AG04449 (cell line): ENCODE results near the gene EXOSC2.

Experiments
- CTCF ChIA-PET: fragments of 350-600 bp; formaldehyde crosslinking; extraction: SDS; loops from one replicate; lab custom pipeline; 2021; ENCODE audit warnings: antibody characterized with exemption; lab: Yijun Ruan, JAX
- POLR2A ChIA-PET: fragments of 400-600, 350-600 bp; formaldehyde crosslinking; extraction: SDS; loops from one replicate; lab custom pipeline; 2020; ENCODE audit warnings: antibody characterized with exemption, inconsistent platforms; lab: Yijun Ruan, JAX
- DNase-seq: peaks from one replicate; pipeline ENCODE4 v3.0.0-alpha.2; 2010; ENCODE audit warnings: low read depth, low spot score
- H3K4me3 ChIP-seq: 2 replicates; pipeline ENCODE4 v1.5.1; 2011; ENCODE audit warnings: low read depth, mild to moderate bottlenecking, control low read depth, low read length
- TF ChIP-seq, protein P1 (sequence below): IDR thresholded peaks from one replicate; pipeline ENCODE4 v1.5.1; 2011; ENCODE audit warnings: mild to moderate bottlenecking, moderate library complexity, low read length, control low read depth, inconsistent platforms; ENCODE audit not compliant: insufficient read depth; ENCODE audit errors: missing control alignments

EXOSC2 gene

DNA sequence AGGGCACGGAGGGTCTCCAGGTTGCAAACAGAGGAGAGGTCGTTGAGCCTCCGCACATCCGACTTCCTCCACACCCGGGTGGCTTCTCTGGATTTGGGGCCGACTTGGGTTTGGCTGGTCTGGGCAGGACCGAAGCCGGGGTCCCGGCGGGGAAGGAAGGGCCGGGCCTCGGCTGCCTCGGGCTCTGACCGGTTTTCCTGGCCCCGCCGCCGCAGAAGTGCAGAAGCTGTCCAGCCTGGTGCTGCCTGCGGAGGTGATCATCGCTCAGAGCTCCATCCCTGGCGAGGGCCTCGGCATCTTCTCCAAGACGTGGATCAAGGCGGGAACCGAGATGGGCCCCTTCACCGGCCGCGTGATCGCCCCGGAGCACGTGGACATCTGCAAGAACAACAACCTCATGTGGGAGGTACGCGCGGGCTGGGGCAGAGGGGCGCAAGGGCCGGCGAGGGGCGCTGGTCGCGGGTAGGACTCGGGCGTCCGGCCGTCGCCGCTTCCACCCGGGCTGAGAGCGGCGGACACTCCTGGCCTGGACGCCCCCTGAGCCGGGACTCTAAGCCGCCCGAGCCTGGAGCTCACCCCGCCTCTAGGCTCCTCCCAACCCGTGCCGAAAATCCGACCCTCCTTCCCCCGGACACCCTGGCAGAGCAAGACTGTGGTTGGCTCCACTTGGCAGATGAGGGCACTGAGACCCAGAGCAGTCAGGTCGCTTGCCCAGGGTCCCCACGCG, 27.0 kb upstream of the EXOSC2 start:
- H3K4me3 ChIP-seq, result no peak overlapping the region
- DNase-seq, result no peak
- CTCF ChIA-PET, result interaction anchor here (1.2 to 1.6 kb wide), 2 partner anchors 16 to 18 kb away, joined by 4 to 8 read pairs; no protein-coding TSS in a partner anchor
- POLR2A ChIA-PET, result no interaction called here
- TF ChIP-seq, protein P1, sequence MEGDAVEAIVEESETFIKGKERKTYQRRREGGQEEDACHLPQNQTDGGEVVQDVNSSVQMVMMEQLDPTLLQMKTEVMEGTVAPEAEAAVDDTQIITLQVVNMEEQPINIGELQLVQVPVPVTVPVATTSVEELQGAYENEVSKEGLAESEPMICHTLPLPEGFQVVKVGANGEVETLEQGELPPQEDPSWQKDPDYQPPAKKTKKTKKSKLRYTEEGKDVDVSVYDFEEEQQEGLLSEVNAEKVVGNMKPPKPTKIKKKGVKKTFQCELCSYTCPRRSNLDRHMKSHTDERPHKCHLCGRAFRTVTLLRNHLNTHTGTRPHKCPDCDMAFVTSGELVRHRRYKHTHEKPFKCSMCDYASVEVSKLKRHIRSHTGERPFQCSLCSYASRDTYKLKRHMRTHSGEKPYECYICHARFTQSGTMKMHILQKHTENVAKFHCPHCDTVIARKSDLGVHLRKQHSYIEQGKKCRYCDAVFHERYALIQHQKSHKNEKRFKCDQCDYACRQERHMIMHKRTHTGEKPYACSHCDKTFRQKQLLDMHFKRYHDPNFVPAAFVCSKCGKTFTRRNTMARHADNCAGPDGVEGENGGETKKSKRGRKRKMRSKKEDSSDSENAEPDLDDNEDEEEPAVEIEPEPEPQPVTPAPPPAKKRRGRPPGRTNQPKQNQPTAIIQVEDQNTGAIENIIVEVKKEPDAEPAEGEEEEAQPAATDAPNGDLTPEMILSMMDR, result no peak

DNA sequence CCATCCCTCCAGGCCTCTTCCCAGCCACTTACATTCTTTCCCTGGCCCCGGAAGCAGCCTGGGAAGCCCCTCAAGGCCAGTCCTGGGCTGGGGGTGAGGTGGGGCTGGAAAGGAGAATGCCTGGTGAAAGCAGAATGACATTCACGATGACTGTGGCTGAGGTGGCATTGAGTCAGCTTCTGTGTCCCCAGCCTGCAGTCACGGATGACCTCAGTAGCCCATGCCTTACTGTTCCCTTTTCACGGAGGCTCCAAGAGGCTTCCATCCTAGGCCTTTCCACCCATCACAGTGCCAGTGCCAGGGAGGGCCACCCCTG, 26.5 kb upstream of the EXOSC2 start:
- no peak overlapping the region for H3K4me3 ChIP-seq
- ChIA-PET CTCF (interaction anchor here (1.6 kb wide), 1 partner anchor 15 kb away, joined by 8 read pairs; no protein-coding TSS in a partner anchor), POLR2A (no interaction called here)
- TF ChIP-seq, protein P1, result no peak
- no peak for DNase-seq

DNA sequence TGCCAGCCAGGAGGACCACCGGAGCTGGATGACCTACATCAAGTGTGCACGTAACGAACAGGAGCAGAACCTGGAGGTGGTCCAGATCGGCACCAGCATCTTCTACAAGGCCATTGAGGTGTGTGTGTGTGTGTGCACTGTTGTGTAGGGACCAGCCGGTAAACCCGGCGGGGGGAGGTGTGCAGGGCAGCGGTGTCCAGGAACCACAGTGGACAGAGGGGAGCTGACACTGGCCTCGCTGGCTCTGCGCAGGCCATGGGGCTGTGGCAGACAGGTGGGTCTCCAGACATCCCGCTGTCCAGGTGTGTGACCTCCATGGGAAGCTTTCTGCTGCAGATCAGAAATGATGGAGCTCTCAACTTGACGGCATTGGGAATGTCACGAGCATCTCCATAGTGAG, 25.4 kb upstream of the EXOSC2 start:
- CTCF ChIA-PET, result interaction anchor here (0.5 to 2.6 kb wide), 4 partner anchors 14 to 208 kb away, joined by 3 to 10 read pairs (median 6); no protein-coding TSS in a partner anchor
- DNase-seq, result no peak
- TF ChIP-seq, protein P1, result no peak
- POLR2A ChIA-PET, result no interaction called here
- no peak overlapping the region for H3K4me3 ChIP-seq

DNA sequence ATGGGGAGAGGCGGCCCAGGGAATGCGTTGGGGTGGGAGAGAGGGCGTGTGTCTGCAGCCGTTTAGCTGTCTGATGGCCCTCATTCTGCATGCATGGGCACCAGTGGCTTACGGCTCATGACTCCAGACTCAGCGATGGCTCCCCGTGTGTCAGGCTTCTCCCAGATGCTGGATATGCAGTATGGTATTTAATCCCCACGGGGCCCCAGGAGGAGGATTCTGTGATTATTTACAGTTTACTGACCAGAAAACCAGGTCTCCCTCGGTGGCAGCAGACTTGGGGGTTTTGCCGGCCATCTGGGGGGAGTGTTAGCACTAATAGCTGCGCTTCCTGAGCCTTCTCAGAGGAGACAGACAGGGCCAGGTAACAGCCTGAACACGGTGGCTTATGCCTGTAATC, 24.9 kb upstream of the EXOSC2 start:
- no peak overlapping the region for H3K4me3 ChIP-seq
- CTCF ChIA-PET, result interaction anchor here (1.0 to 2.6 kb wide), 2 partner anchors 16 to 208 kb away, joined by 4 to 10 read pairs; no protein-coding TSS in a partner anchor
- TF ChIP-seq, protein P1, result no peak
- POLR2A ChIA-PET, result no interaction called here
- DNase-seq, result no peak

DNA sequence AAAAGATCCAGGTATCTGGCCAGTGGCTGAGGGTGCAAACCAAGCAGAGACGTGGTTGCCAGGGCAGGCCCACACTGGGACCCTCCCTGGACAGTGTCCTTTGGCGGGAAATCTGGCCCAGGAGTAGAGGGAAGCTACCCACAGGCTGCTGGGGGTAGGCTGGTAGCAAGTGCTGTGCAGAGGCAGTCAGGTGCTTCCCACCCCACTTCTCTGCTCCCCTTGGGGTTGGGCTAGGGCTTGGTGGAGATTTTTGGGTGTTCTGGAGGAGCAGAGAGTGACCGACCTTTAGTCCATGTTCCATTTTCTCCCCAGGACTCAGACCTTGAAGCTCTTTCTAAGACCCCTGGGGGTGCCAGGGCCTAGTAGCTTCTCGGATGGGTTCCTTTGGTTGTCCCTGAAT, 23.6 kb upstream of the EXOSC2 start:
- POLR2A ChIA-PET, result no interaction called here
- TF ChIP-seq, protein P1, result no peak
- DNase-seq, result no peak
- CTCF ChIA-PET, result interaction anchor here (0.8 to 2.6 kb wide), 2 partner anchors 9 to 210 kb away, joined by 4 to 10 read pairs; no protein-coding TSS in a partner anchor
- no peak overlapping the region for H3K4me3 ChIP-seq

DNA sequence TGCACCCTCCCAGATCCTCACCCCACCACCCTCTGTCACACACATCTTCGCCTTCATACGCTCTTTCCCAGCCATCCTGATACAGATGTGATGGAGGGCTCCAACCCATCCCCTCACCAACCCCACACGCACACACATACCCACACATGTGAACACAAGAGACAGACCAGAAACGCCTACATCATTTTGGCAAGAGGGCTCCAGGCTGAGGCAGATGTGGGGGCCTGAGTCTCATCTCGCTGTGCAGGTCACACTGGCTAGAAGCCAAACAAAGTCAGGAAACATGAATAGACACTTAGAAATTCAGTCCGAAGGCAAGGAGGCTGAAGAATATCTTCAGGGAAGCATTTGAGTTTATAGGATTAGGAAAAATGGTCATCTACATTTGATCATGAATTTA, 22.9 kb upstream of the EXOSC2 start:
- CTCF ChIA-PET, result interaction anchor here (0.8 kb wide), 1 partner anchor 9 kb away, joined by 4 read pairs; no protein-coding TSS in a partner anchor
- DNase-seq, result no peak
- H3K4me3 ChIP-seq, result no peak overlapping the region
- TF ChIP-seq, protein P1, result no peak
- POLR2A ChIA-PET, result no interaction called here
